HG02571 (cell line): ENCODE measurements around the gene NMUR1.
A peak's percentile ranks its signal among the peaks of the same experiment; 100 is the strongest.

Experiments
- ATAC-seq: cut with Tn5 transposase; IDR thresholded peaks from one replicate; pipeline ENCODE4 v1.9.1; 2021; ENCODE audit warnings: mild to moderate bottlenecking, moderate library complexity; ENCODE audit not compliant: unreplicated experiment

The NMUR1 gene

DNA sequence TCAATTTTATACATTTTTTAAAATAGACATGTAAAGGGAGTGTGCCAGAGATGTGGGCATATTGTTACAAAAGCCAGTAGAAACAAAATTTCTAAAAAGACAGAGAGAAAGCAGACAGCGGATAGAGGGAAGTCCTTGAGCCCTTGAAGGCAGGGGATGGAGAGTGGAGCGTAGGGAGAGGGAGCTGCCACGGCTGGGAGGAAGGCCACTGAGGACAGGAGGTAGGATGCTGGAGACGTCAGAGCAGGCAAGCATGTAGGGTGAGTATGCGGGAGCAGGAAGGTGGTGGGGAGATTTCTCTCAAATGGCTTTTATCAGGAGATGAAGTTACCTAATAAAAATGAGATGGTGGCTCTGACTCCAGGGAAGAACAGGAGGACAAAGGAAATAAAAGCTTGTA, 41.9 kb downstream of the NMUR1 start:
- ATAC-seq: no peak

DNA sequence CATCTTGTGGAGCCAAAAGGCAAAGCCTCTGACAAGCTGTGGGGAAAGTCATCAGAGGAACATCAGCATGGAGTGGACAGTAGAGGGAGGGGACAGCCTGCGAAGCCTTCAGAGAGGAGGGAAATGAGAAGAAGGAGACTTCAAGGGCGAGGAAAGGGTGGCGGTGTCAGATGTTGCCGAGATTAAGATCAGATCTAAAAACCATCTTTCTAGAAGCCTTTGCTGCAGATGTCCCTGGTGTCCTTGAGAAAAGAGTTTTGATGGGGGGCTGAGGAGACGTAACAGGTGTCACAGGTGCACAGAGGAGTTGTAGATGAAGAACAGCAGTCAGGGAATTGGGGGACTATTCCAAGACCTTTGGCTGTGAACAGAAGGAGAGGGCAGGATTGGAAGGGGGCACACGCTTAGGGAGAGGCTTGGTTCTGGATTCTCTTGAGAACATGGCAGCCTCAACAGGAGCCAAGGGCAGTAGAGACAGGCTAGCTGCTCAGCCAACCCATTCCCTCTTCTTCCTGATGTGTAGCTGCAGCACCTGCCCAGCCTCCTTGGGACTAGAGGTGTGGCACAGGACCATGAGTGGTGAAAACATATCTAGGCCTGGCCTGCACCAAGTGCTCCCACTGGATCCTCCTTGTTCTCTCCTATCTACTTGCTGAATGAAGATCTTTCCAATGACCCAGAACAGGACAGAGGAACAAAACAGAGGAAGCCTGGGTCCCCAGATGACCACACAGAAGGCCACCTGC, 43.2 kb downstream of the NMUR1 start:
- no peak for ATAC-seq

DNA sequence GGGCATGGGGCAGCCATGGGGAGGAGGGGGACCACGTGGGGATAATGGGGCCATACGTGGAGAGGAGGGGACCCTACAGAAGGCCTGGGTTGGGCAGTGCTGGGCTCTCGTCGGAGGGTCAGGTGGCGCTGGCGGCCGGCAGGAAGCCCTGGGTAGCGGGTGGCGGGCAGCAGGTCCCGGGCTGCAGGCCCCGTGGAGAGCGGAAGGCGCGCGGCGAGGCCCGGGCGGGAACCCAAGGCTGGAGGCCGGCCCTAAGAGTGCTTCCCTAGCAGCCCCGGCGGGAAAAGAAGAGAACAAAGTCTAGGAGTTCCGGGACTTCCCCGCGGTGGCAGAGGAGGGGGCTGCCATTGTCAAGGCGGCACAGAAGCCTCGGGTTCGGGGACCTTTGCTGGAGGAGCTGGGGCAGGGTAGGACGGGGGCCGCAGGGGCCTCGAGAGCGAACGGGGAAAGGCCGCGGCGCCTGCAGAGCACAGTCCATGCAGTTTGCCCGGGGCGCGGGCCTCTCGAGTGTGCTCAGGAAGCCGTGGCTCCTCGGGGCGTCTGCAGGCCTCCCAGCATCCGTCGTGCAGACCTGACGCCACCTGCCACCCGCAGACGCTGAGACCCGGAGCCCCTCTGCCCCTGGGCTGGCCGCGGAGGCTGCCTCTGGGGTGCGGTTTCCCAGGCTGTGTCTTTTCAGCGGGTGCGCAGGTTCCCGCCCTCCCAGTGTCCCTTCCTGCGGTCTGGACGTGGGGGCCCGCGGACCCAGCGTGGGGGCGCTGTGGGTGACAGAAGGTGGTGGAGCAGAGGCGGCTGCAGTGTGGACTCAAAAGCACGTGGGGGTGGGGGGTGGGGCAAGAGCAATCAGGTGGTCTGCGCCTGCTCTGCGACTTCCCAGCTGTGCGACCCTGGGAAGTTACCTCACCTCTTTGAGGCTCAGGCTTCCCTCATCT, 46.6 kb downstream of the NMUR1 start:
- no peak for ATAC-seq

DNA sequence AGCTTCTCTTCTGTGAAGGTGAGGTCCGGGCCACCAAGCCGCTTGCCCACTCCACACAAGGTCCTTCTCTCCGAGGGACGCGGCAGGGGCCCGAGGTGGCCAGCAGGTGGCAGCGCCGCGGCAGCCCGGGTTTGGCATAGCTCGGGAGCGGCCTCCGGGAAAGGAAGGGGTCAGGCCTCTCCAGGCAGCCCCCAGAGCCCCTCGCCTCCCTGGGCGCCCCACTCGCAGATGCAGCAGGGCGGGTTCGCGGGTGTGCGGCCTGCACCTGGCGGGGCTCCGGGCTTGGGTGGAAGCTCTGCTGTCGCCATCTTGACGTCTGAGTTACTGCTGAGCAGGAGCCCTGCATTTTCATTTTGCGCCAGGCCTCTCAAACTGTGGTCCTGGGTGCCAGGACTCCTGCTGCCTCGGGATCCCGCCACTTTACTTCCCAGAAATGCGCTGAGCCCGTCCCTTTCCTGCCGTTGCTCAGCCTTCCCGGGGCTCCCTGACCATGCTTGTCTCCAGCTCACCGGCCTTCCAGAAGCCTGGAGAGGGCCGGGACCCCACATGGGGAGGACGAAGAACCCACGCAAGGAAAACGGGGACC, 47.3 kb downstream of the NMUR1 start:
- peak; percentile 64 for ATAC-seq

DNA sequence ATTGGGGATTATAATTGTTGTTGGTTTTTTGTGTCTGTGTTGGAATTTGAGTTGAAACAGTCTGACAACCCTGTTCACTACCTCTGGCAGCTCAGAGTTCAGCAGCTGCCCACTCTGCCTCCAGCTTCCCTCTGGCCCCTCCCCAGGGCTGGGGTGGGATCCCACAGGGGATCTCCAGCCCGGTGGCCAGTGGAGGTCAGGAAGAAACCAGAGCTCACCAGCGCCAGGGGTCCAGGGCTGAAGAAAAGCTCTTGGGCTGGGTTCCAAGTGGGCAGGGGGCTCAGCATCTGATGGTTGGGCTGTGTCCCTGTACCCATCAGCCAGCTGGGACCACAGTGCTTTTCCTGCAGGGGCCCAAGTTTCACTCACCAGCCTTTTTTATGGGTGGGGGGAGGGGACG, 49.5 kb downstream of the NMUR1 start:
- no peak for ATAC-seq

DNA sequence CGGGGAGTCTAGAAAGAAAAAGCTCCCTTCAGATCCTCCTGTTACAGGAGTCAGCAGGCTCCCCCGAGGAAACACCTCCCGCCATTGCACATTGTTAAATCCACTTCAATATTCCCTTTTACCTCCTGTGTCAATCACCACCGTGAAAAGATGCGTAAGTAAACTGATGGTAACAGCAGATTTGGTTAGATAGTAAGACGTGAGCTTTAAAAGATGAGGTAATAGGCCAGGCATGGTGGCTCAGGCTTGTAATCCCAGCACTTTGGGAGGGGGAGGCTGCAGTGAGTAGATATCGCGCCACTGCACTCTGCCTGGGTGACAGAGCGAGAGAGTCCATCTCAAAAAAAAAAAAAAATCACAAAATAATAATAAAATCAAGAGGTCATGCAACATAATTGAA, 50.8 kb downstream of the NMUR1 start:
- no peak for ATAC-seq

DNA sequence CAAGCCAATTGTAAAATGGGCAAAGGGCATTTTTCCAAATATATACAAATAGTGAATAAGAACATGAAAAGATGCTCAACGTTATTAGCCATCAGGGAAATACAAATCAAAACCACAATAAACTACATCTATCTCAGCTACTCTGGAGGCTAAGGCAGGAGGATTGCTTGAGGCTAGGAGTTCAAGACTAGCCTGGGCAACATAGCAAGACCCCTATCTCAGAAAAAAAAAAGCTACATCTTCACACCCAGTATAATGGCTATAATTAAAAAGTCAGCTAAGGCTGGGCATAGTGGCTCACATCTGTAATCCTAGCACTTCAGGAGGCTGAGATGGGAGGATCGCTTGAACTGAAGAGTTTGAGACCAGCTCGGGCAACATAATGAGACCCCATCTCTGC, 53.3 kb downstream of the NMUR1 start:
- ATAC-seq: no peak

DNA sequence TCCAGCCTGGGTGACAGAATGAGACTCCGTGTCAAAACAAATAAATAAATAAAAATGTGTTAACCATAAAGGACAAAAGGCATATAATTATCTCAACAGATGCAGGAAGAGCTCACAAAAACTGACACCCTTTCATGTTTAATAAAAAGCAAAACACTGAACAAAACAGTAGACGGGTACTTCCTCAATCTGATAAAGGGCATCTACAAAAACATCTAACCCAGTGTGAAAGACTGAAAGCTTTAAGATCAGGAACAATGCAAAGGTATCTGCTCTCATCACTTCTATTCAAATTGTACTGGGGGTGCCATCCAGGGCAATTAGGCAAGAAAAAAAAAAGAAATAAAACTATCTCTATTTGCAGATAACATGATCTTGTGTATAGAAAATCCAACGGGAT, 54.3 kb downstream of the NMUR1 start:
- ATAC-seq: no peak
